MCF 10A (cell line): ENCODE measurements around the gene PEAR1. TPM values are rescaled to one million over a fixed set of nuclear protein-coding genes. Genes with fewer than 3 reads are reported as not detected.

Experiments used
- BruUV-seq: library from RNA; stranded (reverse); fragments of 400-500 nt; replicated peaks from 2 replicates; lab custom pipeline; 2021; lab: Mats Ljungman, UMichigan
- CTCF ChIA-PET: fragments of 300-600 bp; sonication (Branson Sonifier 250); formaldehyde crosslinking; extraction: SDS; loops from one replicate; lab custom pipeline; 2021; ENCODE audit warnings: antibody characterized with exemption, inconsistent platforms; lab: Yijun Ruan, JAX
- POLR2A ChIA-PET: fragments of 300-600, 350-650 bp; sonication (Branson Sonifier 250); formaldehyde crosslinking; extraction: SDS; loops from one replicate; lab custom pipeline; 2020; ENCODE audit warnings: antibody characterized with exemption, inconsistent platforms; lab: Yijun Ruan, JAX
- DNase-seq: peaks from one replicate; pipeline ENCODE4 v3.0.0-alpha.2; 2018; ENCODE audit not compliant: unreplicated experiment
- H3K27ac Mint-ChIP-seq: one replicate; pipeline ENCODE4 v1.8.0; 2022; ENCODE audit warnings: mild to moderate bottlenecking, low read depth, mixed read lengths; ENCODE audit not compliant: unreplicated experiment
- H3K27me3 Mint-ChIP-seq: one replicate; pipeline ENCODE4 v1.8.0; 2022; ENCODE audit warnings: mixed read lengths; ENCODE audit not compliant: insufficient read depth, unreplicated experiment
- H3K36me3 Mint-ChIP-seq: one replicate; pipeline ENCODE4 v1.8.0; 2022; ENCODE audit warnings: mild to moderate bottlenecking, moderate library complexity, mixed read lengths; ENCODE audit not compliant: insufficient read depth, unreplicated experiment
- H3K4me1 Mint-ChIP-seq: one replicate; pipeline ENCODE4 v1.8.0; 2022; ENCODE audit warnings: mixed read lengths; ENCODE audit not compliant: insufficient read depth, unreplicated experiment
- H3K4me3 Mint-ChIP-seq: one replicate; pipeline ENCODE4 v1.8.0; 2022; ENCODE audit warnings: mild to moderate bottlenecking, moderate library complexity, mixed read lengths; ENCODE audit not compliant: unreplicated experiment
- H3K9me3 Mint-ChIP-seq: one replicate; pipeline ENCODE4 v1.8.0; 2022; ENCODE audit warnings: mixed read lengths; ENCODE audit not compliant: unreplicated experiment
- intact Hi-C: fragments of 100-400 bp; cut with micrococcal nuclease; formaldehyde crosslinking; loops from 2 replicates; pipeline ENCODE4 v1.14.1; 2022
- total RNA-seq: library from RNA; stranded (reverse); gene quantifications from 2 replicates; pipeline ENCODE4 v1.2.3, GENCODE V29; 2022
- TF ChIP-seq, protein P1 (sequence below): fragments of 200-600 bp; IDR thresholded peaks from one replicate; pipeline ENCODE4 v1.8.0; 2022; ENCODE audit warnings: antibody characterized with exemption, mild to moderate bottlenecking; ENCODE audit not compliant: unreplicated experiment

Gene PEAR1
- total RNA-seq, 1 experiment from 2014 or later: 6.5 TPM

DNA sequence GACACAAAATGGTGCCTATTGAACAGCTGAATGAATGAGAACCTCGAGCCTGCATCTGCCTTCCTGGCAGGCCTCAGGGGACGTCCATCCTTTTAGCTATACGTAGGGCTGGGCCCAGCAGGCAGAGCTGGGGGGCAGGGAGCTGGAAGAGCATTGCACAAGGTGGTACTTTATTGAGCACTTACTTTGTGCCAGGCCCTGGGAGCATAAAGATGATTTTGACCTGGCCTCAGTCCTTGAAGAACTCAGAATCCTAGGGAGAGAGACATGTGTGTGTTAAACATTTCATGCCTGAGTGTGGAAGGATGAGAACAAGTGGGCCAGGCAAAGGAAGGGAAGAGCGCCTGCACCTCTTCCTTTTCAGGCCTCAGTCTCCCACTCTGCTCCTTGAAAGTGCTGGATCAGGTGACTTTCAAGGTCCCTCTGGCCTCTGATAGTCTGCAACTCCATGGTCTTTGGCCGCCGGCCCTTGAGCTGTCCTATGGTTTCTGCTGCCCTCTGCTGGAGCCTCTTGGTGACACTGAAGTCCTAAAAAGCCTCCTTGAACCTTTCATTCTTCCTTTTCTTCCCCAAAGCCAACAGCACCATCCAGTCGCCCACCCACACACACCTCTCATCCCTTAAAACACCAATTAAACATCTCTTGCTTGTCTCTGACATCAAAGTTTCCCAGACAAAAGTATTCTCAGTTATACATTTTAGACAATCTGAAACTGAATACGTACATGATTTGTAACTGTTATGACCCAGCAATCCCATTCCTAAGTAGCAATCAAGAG lies 3.5 kb upstream of the PEAR1 start:
- Mint-ChIP-seq H3K9me3 (no peaks in the 10 kb centered on the region), H3K4me3 (no peak overlapping the region), H3K4me1 (peaks cover 2% of the 10 kb centered on the region), H3K36me3 (no peaks in the 10 kb centered on the region), H3K27me3 (peaks cover 36% of the 10 kb centered on the region), H3K27ac (no peak overlapping the region)
- ChIA-PET CTCF (interaction anchor here (0.5 to 17.6 kb wide), 63 partner anchors 11 to 506 kb away, joined by 3 to 363 read pairs (median 5); partner anchors contain the start of genes INSRR, ISG20L2, LRRC71 and METTL25B), POLR2A (interaction anchor here (0.7 to 4.6 kb wide), 11 partner anchors 11 to 163 kb away, joined by 3 to 28 read pairs (median 4); partner anchors contain the start of genes ISG20L2, METTL25B and PRCC)
- TF ChIP-seq, protein P1, sequence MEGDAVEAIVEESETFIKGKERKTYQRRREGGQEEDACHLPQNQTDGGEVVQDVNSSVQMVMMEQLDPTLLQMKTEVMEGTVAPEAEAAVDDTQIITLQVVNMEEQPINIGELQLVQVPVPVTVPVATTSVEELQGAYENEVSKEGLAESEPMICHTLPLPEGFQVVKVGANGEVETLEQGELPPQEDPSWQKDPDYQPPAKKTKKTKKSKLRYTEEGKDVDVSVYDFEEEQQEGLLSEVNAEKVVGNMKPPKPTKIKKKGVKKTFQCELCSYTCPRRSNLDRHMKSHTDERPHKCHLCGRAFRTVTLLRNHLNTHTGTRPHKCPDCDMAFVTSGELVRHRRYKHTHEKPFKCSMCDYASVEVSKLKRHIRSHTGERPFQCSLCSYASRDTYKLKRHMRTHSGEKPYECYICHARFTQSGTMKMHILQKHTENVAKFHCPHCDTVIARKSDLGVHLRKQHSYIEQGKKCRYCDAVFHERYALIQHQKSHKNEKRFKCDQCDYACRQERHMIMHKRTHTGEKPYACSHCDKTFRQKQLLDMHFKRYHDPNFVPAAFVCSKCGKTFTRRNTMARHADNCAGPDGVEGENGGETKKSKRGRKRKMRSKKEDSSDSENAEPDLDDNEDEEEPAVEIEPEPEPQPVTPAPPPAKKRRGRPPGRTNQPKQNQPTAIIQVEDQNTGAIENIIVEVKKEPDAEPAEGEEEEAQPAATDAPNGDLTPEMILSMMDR: peak; percentile 96
- peak; percentile 91 for DNase-seq
- intact Hi-C loops: loop anchor here (1.0 kb wide), 6 partner anchors 30 to 263 kb away; partner anchors contain the start of gene NTRK1
- no TSS peak for BruUV-seq

DNA sequence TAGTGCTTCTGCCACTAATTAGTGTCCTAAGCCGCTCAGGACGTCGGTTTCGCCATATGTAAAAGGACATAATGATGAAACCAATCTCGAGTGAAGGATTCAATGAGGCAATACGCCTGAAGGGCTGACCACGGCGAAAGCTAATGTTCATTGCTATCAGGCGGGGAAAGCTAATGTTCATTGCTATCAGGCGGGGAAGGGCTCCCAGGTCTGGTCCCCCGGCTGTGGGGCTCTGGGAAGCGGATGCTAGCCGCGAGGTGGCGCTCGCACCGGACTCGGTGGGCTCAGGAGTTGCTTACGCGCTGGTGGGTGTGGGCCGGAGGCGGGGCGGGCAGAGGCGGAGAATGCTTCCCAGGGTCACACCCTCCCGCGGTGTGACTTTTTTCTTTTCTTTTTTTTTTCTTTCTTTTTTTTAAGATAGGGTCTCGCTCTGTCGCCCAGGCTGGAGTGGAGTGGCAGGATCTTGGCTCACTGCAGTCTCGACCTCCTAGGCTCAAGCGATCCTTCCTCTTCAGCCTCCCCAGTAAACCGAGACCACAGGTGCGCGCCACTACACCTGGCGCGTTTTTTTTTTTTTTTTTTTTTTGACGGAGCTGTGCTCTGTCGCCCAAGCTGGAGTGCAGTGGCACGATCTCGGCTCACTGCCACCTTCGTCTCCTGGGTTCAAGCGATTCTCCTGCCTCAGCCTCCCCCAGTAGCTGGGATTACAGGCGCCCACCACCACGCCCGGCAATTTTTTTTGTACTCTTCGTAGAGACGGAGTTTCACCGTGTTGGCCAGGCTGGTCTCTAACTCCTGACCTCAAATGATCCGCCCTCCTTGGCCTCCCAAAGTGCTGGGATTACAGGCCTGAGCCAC lies 1.1 kb upstream of the PEAR1 start:
- peaks cover 18% of the 10 kb centered on the region for H3K27me3 Mint-ChIP-seq
- CTCF ChIA-PET: interaction anchor here (0.6 to 17.6 kb wide), 39 partner anchors 8 to 232 kb away, joined by 3 to 363 read pairs (median 6); partner anchors contain the start of genes HDGF, INSRR, ISG20L2 and LRRC71
- no peak overlapping the region for H3K27ac Mint-ChIP-seq
- peak; percentile 88 for DNase-seq
- H3K4me1 Mint-ChIP-seq: peaks cover 26% of the 10 kb centered on the region
- BruUV-seq: no TSS peak
- POLR2A ChIA-PET: interaction anchor here (0.8 to 4.6 kb wide), 4 partner anchors 25 to 165 kb away, joined by 4 to 28 read pairs (median 6); partner anchors contain the start of genes ISG20L2, METTL25B and PRCC
- TF ChIP-seq, protein P1: peak; percentile 94
- H3K9me3 Mint-ChIP-seq: no peaks in the 10 kb centered on the region
- peak overlapping the region; percentile 56 for H3K4me3 Mint-ChIP-seq
- no peaks in the 10 kb centered on the region for H3K36me3 Mint-ChIP-seq
- intact Hi-C loops: loop anchor here (1.0 kb wide), 1 partner anchor 35 kb away; no protein-coding TSS in a partner anchor

DNA sequence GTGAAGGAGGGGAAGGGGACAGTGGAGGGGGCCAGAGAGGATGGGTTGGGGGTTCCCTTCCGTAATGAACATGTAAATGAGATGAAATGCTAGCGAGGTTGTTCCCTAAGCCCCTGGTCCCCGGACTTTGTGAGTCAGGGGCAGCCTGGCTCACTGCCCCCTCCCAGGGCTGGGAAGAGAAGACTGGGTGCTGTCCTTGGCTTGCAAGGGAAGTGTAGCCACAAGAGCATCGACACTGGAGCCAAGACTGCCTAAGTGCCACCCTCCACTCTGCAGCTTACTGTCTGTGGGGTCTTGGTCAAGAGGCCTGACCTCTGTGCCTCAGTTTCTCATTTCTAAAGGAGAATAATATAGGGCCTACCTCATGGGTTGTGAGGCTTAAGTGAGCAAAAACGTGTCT lies 483 bp downstream of the PEAR1 start:
- no peak overlapping the region for H3K27ac Mint-ChIP-seq
- BruUV-seq: no TSS peak
- ChIA-PET CTCF (interaction anchor here (0.6 to 17.6 kb wide), 9 partner anchors 10 to 188 kb away, joined by 3 to 363 read pairs (median 4); partner anchors contain the start of genes INSRR, LRRC71 and NTRK1), POLR2A (no interaction called here)
- no peak for DNase-seq
- no peaks in the 10 kb centered on the region for H3K36me3 Mint-ChIP-seq
- intact Hi-C loops: no loop called here
- TF ChIP-seq, protein P1: no peak
- no peak overlapping the region for H3K4me3 Mint-ChIP-seq
- no peaks in the 10 kb centered on the region for H3K9me3 Mint-ChIP-seq
- H3K4me1 Mint-ChIP-seq: peaks cover 39% of the 10 kb centered on the region
- peaks cover 5% of the 10 kb centered on the region for H3K27me3 Mint-ChIP-seq
